LNCaP clone FGC (cell line): ENCODE measurements around the gene CNIH2.
"Not testable (repeated sequence)": the region's sequence is repeated elsewhere in the genome, so short reads cannot be mapped to it uniquely, and the experiment has no call there.

ENCODE experiments used
- DNase-seq: peaks from one replicate; pipeline ENCODE4 v3.0.0-alpha.2; 2011; ENCODE audit warnings: low read depth
- H3K4me3 ChIP-seq: 2 replicates; pipeline ENCODE4 v1.5.1; 2011; ENCODE audit warnings: mild to moderate bottlenecking, low read depth, low read length, control low read depth
- CTCF ChIP-seq: IDR thresholded peaks from 2 replicates; pipeline ENCODE4 v1.5.1; 2012; ENCODE audit warnings: mild to moderate bottlenecking; ENCODE audit not compliant: control insufficient read depth, insufficient read depth; ENCODE audit errors: extremely low read depth

CNIH2 gene

DNA sequence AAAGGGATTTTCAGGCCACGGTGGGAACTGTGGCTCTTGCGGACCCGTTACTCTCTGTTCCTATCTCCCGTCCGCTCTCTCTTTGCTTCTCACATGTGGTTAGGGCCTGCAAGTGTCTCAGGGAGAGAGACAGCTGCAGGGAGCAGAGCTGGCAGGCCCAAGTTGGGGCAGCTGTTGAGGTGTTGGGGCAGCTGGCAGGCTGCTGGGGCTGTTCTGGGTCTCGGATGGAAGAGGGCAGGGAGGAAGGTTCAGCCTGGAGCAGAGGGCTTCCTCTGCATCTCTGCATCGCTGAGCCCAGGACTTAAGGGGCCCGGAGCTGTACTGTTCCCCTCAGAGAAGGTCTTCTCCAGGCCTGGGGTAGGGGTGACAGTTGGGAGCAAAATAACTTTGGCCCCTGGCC, 2.6 kb upstream of the CNIH2 start:
- no peak overlapping the region for H3K4me3 ChIP-seq
- no peak for TF ChIP-seq CTCF
- no peak for DNase-seq

- no peak overlapping the region for H3K4me3 ChIP-seq
- TF ChIP-seq CTCF = no peak
- DNase-seq = no peak
Observed at GRCh38 chr11:66275984-66276612, 1.9 kb upstream of the CNIH2 start.

- not testable (repeated sequence) for H3K4me3 ChIP-seq, DNase-seq
Observed at GRCh38 chr11:66276619-66277018, 1.4 kb upstream of the CNIH2 start.

DNA sequence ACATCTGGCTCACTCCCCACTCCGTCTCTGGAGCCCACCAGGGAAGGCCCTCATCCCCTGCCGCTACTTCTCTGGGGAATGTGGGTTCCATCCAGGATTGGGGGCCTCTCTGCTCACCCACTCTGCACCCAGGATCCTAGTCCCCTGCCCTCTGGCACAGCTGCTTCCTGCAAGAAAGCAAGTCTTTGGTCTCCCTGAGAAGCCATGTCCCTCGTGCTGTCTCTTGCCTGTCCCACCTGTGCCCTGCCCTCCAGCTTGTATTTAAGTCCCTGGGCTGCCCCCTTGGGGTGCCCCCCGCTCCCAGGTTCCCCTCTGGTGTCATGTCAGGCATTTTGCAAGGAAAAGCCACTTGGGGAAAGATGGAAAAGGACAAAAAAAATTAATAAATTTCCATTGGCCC, 911 bp upstream of the CNIH2 start:
- DNase-seq, H3K4me3 ChIP-seq: not testable (repeated sequence)

- DNase-seq = no peak
Observed at GRCh38 chr11:66278363-66279091, 552 bp downstream of the CNIH2 start.

GRCh38 chr11:66279092-66279734, 1.2 kb downstream of the CNIH2 start:
- no peak for DNase-seq
- no peak overlapping the region for H3K4me3 ChIP-seq
- no peak for TF ChIP-seq CTCF

More at GRCh38 chr11:66278363-66279091, 552 bp downstream of the CNIH2 start:
- no peak overlapping the region for H3K4me3 ChIP-seq
- no peak for TF ChIP-seq CTCF

GRCh38 chr11:66280428-66280827, 2.5 kb downstream of the CNIH2 start:
- DNase-seq = no peak
- TF ChIP-seq CTCF = no peak

More at GRCh38 chr11:66280428-66280827, 2.5 kb downstream of the CNIH2 start:
- no peak overlapping the region for H3K4me3 ChIP-seq
